HG02885 (cell line): ENCODE data around the gene PRDM16.

Source experiments
- ATAC-seq: cut with Tn5 transposase; IDR thresholded peaks from one replicate; pipeline ENCODE4 v1.9.1; 2021; ENCODE audit warnings: mild to moderate bottlenecking; ENCODE audit not compliant: unreplicated experiment, poor library complexity

Gene PRDM16

GRCh38 chr1:3297756-3298155, 228.8 kb downstream of the PRDM16 start:
- no peak for ATAC-seq

DNA sequence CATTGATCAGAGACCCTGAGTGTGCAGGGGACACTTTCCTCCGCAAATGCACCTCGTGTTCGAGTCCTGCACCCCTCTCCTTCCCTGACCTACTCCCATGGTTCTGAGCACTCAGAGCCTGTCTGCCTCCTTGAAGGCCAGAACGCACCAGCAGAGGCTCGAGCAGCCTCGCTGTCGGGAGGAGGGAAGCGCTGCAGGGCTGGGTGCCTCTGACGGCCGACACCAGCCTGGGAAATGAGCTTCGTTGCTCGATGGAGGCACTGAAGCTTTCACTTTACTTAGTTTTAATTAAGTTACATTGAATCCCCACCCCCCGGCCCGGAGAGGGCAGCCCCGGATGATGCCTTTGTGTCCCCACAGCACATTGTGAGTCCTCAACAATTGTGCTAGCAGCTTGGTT, 229.2 kb downstream of the PRDM16 start:
- ATAC-seq = no peak

DNA sequence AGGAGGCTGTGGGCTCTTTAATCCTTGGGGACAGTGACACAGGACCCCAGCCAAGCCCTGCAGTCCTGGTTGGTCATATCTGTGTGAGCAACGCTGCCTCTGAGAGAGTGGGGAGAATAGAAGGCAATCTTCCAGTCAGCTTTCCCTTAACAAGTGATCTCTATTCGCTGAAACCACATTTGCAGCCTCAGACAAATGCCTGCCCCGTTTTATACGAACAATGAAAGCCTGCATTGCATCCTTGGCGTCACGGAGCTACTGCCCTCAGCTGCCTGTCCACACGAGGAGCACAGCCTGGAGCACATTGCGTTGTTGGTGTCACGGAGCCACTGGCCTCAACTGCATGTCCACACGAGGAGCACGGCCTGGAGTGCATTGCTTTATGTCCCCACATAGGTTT, 235.2 kb downstream of the PRDM16 start:
- no peak for ATAC-seq

GRCh38 chr1:3304692-3305091, 235.7 kb downstream of the PRDM16 start:
- ATAC-seq = no peak

GRCh38 chr1:3305156-3305555, 236.2 kb downstream of the PRDM16 start:
- ATAC-seq = no peak

- no peak for ATAC-seq
Observed at GRCh38 chr1:3306583-3307291, 237.7 kb downstream of the PRDM16 start.

- no peak for ATAC-seq
Observed at GRCh38 chr1:3307359-3307758, 238.4 kb downstream of the PRDM16 start.

- ATAC-seq = no peak
Observed at GRCh38 chr1:3308053-3308452, 239.1 kb downstream of the PRDM16 start.

- no peak for ATAC-seq
Observed at GRCh38 chr1:3310718-3311400, 241.9 kb downstream of the PRDM16 start.

DNA sequence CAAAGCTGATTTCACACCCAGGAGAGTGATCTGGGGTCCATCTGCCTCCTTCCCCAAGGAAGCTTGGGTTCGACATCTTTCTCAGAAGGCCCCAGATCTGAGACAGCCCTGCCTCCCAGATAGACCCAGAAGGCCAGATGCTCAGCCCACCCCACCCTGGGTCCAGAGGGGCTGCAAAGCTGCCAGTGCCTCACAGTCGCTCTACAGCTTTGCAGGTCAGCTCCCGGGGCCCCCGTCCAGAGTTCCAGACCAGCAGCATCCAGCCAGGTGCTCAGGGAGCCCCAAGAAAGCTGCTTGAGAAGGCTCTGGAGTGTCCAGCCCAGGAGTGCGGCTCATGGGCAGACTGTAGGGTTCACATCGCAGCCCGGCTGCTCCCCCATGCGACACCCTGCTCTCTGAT, 242.7 kb downstream of the PRDM16 start:
- no peak for ATAC-seq

GRCh38 chr1:3312310-3312897, 243.4 kb downstream of the PRDM16 start:
- no peak for ATAC-seq

DNA sequence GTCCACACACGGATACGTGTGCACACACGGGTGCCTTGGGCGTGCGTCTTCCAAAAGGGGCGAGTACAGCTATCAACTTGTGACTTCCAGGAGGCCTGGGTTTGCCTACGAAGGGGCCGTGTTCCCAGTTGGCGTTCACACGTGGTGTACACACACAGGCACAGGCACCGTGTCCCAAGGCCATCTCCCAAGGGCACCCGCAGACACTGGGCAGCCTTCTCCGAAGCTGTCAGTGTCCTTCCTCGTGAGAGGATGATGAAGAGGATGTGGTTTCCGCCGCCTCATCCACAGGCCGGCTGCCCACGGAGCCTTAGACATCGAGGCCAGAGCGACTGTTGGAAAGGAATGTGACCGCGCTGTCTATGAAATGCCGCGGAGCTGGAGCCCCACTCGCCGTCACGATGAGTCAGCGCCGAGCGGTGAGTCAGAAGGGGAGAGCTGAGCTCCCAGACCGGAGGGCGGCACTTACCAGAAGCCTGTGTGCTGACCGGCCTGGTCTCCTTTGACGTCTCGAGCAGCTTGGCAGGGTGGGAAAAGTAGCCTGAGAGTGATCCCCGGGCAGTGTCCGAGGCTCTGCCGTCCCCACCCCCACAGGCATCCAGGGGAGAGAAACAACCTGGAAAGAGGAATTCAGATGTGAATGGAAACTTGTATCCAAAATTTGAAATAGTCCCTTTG, 244.0 kb downstream of the PRDM16 start:
- no peak for ATAC-seq

GRCh38 chr1:3313576-3313950, 244.6 kb downstream of the PRDM16 start:
- no peak for ATAC-seq

GRCh38 chr1:3314491-3315381, 245.7 kb downstream of the PRDM16 start:
- no peak for ATAC-seq

- ATAC-seq = no peak
Observed at GRCh38 chr1:3315399-3316339, 246.7 kb downstream of the PRDM16 start.

GRCh38 chr1:3316340-3316943, 247.4 kb downstream of the PRDM16 start:
- no peak for ATAC-seq

DNA sequence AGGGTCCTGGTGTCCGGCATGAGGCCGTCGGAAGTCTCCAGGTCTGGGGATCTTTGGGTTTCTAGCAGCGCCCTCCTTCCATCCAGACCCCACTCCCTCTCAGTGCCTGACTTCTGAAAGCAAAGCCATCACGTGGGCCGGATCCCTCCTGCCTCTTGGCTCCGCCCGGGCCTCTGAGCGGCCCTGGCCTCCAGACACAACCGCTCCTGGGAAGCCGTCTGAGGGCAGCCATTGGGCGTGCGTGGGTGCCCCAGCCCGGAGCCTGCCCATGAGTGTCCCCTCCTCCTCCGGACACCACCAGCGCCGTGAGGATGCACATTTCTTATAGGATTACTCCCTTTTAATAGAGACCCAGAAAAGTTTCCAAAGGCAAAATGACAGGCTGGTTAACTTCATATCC, 248.5 kb downstream of the PRDM16 start:
- ATAC-seq = no peak

DNA sequence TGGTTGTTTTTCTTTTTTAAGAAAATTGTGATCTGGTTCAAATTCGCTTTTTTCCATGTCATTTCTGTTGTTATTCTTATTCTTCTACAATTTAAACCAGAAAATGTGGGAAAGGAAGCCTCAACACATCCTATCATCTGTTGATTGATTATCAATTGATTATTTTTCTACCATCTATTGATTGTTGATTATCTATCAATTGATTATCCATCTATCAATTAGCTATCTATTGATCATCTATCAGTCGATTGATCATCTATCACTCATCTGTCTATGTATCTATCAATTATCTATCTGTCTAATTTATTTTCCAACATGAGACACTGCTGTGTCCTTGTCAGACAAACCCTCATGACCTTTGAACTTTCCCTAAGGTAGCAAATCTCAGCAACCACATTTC, 249.3 kb downstream of the PRDM16 start:
- ATAC-seq = no peak

DNA sequence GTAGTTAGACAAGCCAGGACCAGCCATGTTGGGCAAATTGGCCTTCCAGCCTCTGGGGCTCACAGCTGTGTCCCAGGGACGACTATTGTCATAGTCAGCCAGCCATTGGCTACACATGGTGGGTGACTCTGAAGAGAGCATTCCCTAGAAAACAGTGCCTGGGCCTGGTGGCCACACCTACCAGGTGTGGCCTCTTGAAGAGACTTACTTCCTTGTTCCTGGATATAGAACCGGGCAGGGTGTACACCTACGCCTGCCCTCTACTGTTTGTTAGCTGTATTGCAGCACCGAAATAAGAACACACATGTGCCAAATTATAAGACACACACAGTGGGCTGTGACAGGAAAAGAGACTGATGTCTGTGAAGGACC, 250.9 kb downstream of the PRDM16 start:
- no peak for ATAC-seq
